ENCODE results near the gene PTPRZ1. TPM values are rescaled to one million over a fixed set of nuclear protein-coding genes. Genes with fewer than 3 reads are reported as not detected.

Gene PTPRZ1
- total RNA-seq, 1 donor from 2014 or later: 0.64 TPM

- TF ChIP-seq CTCF (IDR thresholded peaks at IDR 0.05): no peak
- intact Hi-C loops (cut with DNase I): no loop called here
- no peaks in the 10 kb centered on the region for H3K36me3 ChIP-seq
- DNase-seq (ENCODE audit: low spot score in 2 of 2): no peak
- no peak overlapping the region for H3K27ac ChIP-seq
- no peaks in the 10 kb centered on the region for H3K27me3 ChIP-seq
- H3K4me3 ChIP-seq: no peak overlapping the region
- no peaks in the 10 kb centered on the region for H3K4me1 ChIP-seq
- H3K9me3 ChIP-seq: no peaks in the 10 kb centered on the region
Measured at GRCh38 chr7:121914676-121915279, 41.8 kb downstream of the PTPRZ1 start.

GRCh38 chr7:121916211-121916610 lies 43.2 kb downstream of the PTPRZ1 start:
- Histone ChIP-seq H3K27ac (no peak overlapping the region), H3K27me3 (no peaks in the 10 kb centered on the region), H3K4me3 (no peak overlapping the region), H3K36me3 (no peaks in the 10 kb centered on the region), H3K9me3 (no peaks in the 10 kb centered on the region), H3K4me1 (no peaks in the 10 kb centered on the region)
- TF ChIP-seq CTCF (IDR thresholded peaks at IDR 0.05): no peak
- no peak for DNase-seq (ENCODE audit: low spot score in 2 of 2)
- intact Hi-C loops (cut with DNase I): no loop called here

- no peaks in the 10 kb centered on the region for H3K9me3 ChIP-seq
- no peak overlapping the region for H3K27ac ChIP-seq
- no peaks in the 10 kb centered on the region for H3K36me3 ChIP-seq
- DNase-seq (ENCODE audit: low spot score in 2 of 2): no peak
- intact Hi-C loops (cut with DNase I): no loop called here
- no peaks in the 10 kb centered on the region for H3K4me1 ChIP-seq
- no peaks in the 10 kb centered on the region for H3K27me3 ChIP-seq
- H3K4me3 ChIP-seq: no peak overlapping the region
- no peak for TF ChIP-seq CTCF (IDR thresholded peaks at IDR 0.05)
Measured at GRCh38 chr7:121919986-121920385, 47.0 kb downstream of the PTPRZ1 start.

- Histone ChIP-seq H3K9me3 (no peaks in the 10 kb centered on the region), H3K27me3 (no peaks in the 10 kb centered on the region), H3K27ac (no peak overlapping the region), H3K36me3 (no peaks in the 10 kb centered on the region), H3K4me1 (no peaks in the 10 kb centered on the region), H3K4me3 (no peak overlapping the region)
- no peak for TF ChIP-seq CTCF (IDR thresholded peaks at IDR 0.05)
- intact Hi-C loops (cut with DNase I): no loop called here
- no peak for DNase-seq (ENCODE audit: low spot score in 2 of 2)
Measured at GRCh38 chr7:121924269-121925186, 51.6 kb downstream of the PTPRZ1 start.

- Histone ChIP-seq H3K27ac (no peak overlapping the region), H3K9me3 (no peaks in the 10 kb centered on the region), H3K4me1 (no peaks in the 10 kb centered on the region), H3K36me3 (no peaks in the 10 kb centered on the region), H3K27me3 (no peaks in the 10 kb centered on the region), H3K4me3 (no peak overlapping the region)
- intact Hi-C loops (cut with DNase I): no loop called here
- DNase-seq (ENCODE audit: low spot score in 2 of 2): no peak
- TF ChIP-seq CTCF (IDR thresholded peaks at IDR 0.05): no peak
Measured at GRCh38 chr7:121931149-121931902, 58.4 kb downstream of the PTPRZ1 start.

Data from ascending aorta (tissue), 2 donors.